Karpas-422 (cell line): ENCODE results near the gene NRTN. TPM values are rescaled to one million over a fixed set of nuclear protein-coding genes. Genes with fewer than 3 reads are reported as not detected.

Experiments
- DNase-seq: peaks from one replicate; pipeline ENCODE4 v3.0.0-alpha.2; 2015
- H2AFZ ChIP-seq: fragments of 200-600 bp; sonication (generic); 2 replicates; pipeline ENCODE4 v1.6.1; 2014; ENCODE audit warnings: antibody characterized with exemption, low read length, mixed read lengths
- H3K27ac ChIP-seq: fragments of 200-600 bp; sonication (generic); 2 replicates; pipeline ENCODE4 v1.5.1; 2014; ENCODE audit warnings: mild to moderate bottlenecking, low read length, moderate library complexity
- H3K27me3 ChIP-seq: fragments of 200-600 bp; sonication (generic); 2 replicates; pipeline ENCODE4 v1.6.1; 2014; ENCODE audit warnings: low read length, mixed read lengths
- H3K36me3 ChIP-seq: fragments of 200-600 bp; sonication (generic); 2 replicates; pipeline ENCODE4 v1.6.1; 2014; ENCODE audit warnings: low read length, mixed read lengths; ENCODE audit not compliant: insufficient read depth
- H3K4me1 ChIP-seq: fragments of 200-600 bp; sonication (generic); 2 replicates; pipeline ENCODE4 v1.6.1; 2014; ENCODE audit warnings: mild to moderate bottlenecking, low read length, mixed read lengths
- H3K4me2 ChIP-seq: fragments of 200-600 bp; sonication (generic); 2 replicates; pipeline ENCODE4 v1.6.1; 2014; ENCODE audit warnings: low read length, low read depth, mild to moderate bottlenecking; ENCODE audit not compliant: poor library complexity, severe bottlenecking
- H3K4me3 ChIP-seq: fragments of 200-600 bp; sonication (generic); 2 replicates; pipeline ENCODE4 v1.5.1; 2014; ENCODE audit warnings: mild to moderate bottlenecking, antibody characterized with exemption, low read length, mixed read lengths
- H3K79me2 ChIP-seq: fragments of 200-600 bp; sonication (generic); 2 replicates; pipeline ENCODE4 v1.6.1; 2014; ENCODE audit warnings: mild to moderate bottlenecking, low read length, mixed read lengths
- H3K9ac ChIP-seq: fragments of 200-600 bp; sonication (generic); 2 replicates; pipeline ENCODE4 v1.6.0; 2014; ENCODE audit warnings: low read length
- H3K9me2 ChIP-seq: fragments of 200-600 bp; sonication (generic), shearing (Covaris generic); replicated peaks from 2 replicates; pipeline ENCODE4 v1.6.0; 2014; ENCODE audit warnings: mild to moderate bottlenecking, low read length, moderate library complexity; ENCODE audit not compliant: insufficient read depth
- H3K9me3 ChIP-seq: fragments of 300-700, 200-600 bp; sonication (generic); 2 replicates; pipeline ENCODE4 v1.6.1; 2014; ENCODE audit warnings: low read length, mixed read lengths
- H4K20me1 ChIP-seq: fragments of 200-600 bp; sonication (generic); 2 replicates; pipeline ENCODE4 v1.6.1; 2014; ENCODE audit warnings: mild to moderate bottlenecking, antibody characterized with exemption, low read length, low read depth; ENCODE audit not compliant: insufficient read depth
- total RNA-seq: library from RNA; depleted of rRNA; stranded (reverse); fragments of >200 nt; shearing (Covaris generic); gene quantifications from 2 replicates; pipeline ENCODE4 v1.2.3, GENCODE V29; 2014; ENCODE audit warnings: low replicate concordance

The NRTN gene
- total RNA-seq, 1 experiment from 2014 or later: not detected

DNA sequence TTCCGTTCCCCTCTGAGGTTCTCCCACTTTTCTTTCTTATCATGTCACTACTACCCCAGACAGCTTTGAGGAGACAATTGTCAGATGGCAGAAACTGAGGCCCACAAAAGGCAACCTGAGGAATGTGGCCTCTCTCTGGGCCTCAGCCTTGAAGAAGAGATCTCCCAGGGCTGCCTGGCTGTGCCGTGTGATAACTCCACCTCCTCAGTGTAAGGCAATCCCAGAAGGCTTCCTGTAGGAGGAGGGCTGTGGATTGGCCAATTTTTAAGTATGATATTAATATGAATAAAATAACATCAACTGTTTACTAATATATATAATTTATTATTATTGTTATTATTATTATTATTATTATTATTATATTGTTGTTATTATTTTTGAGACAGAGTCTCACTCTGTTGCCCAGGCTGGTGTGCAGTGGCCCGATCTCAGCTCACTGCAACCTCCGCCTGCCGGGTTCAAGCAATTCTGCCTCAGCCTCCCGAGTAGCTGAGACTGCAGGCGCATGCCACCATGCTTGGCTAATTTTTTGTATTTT lies 9.4 kb upstream of the NRTN start:
- no peak for DNase-seq
- no peaks in the 10 kb centered on the region for H3K9me3 ChIP-seq

DNA sequence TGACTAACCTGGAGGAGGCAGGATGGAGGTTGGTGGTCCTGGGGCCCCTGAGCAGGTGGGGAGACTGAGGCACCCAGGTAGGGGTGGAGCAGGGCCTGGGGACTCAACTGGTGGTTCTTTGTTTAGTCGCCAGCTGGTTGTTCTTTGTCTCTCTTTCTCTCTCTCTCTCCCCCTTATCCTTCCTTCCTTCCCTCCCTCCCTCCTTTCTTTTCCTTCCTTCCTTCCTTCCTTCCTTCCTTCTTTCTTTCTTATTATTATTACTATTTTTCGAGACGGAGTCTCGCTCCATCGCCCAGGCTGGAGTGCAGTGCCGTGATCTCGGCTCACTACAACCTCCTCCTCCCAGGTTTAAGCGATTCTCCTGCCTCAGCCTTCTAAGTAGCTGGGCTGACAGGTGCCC lies 6.6 kb upstream of the NRTN start:
- H3K4me3 ChIP-seq: no peak overlapping the region
- H3K9ac ChIP-seq: no peak overlapping the region
- H3K27ac ChIP-seq: no peak overlapping the region
- H3K9me2 ChIP-seq: no peaks in the 10 kb centered on the region
- H3K9me3 ChIP-seq: no peaks in the 10 kb centered on the region
- no peak overlapping the region for H2AFZ ChIP-seq
- H3K79me2 ChIP-seq: no peaks in the 10 kb centered on the region
- no peaks in the 10 kb centered on the region for H3K4me1 ChIP-seq
- H4K20me1 ChIP-seq: no peaks in the 10 kb centered on the region
- no peaks in the 10 kb centered on the region for H3K27me3 ChIP-seq
- no peak for DNase-seq
- no peak overlapping the region for H3K4me2 ChIP-seq
- H3K36me3 ChIP-seq: no peaks in the 10 kb centered on the region

More for the DNA sequence above, 9.4 kb upstream of the NRTN start:
- no peaks in the 10 kb centered on the region for H3K27me3 ChIP-seq
- H3K36me3 ChIP-seq: no peaks in the 10 kb centered on the region
- H3K79me2 ChIP-seq: no peaks in the 10 kb centered on the region
- H3K27ac ChIP-seq: no peak overlapping the region
- no peaks in the 10 kb centered on the region for H4K20me1 ChIP-seq
- no peak overlapping the region for H3K9ac ChIP-seq
- no peaks in the 10 kb centered on the region for H3K9me2 ChIP-seq
- no peak overlapping the region for H3K4me3 ChIP-seq
- no peak overlapping the region for H3K4me2 ChIP-seq
- H2AFZ ChIP-seq: no peak overlapping the region
- H3K4me1 ChIP-seq: no peaks in the 10 kb centered on the region

DNA sequence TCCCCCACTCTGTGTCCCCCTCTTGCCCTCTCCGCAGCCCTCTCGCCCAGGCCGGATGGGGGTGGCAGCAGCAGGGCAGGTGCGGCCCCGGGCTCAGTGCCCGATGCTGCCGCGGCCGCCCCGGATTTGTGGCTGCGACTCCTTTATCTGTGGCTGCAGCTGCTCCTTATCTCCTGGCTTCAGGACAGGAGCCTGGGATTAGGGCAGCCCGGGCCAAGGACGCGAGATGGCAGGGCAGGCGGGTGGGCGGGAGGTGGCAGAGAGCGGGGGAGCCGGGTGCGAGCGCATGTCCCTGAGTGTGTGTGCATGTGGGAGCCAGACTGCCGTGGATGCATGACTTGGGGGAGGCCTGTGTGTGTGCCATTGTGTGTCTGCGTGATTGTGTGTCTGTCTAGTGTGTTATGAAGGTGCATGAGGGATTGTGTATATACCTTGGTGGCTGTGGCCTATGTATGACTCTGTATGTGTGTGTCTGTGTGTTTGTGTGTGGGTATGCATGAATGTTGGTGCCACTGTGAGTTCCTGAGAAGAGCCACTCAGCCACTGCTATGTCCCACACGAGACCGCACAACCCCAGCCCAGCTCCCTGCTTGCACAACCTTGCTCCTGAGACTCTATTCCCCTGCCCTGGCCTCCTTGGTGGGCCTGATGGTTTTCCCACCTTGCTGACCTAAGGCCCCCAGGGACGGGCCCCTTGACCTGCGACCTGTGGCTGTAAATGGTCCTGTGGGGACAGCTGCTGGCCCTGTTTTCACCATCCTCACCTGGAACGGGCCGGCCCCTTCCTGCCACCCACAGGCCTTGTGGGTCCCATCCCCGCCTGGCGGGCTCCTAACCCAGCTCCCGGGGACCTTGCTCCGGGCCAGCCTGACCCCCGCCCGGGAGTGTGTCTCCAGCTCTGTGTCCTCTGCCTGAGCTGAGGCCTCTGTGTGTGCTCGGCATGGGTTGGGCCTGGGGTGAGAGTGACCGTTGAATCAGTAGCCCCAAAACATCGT lies 5.3 kb upstream of the NRTN start:
- no peaks in the 10 kb centered on the region for H3K9me2 ChIP-seq
- DNase-seq: no peak
- peaks cover 9% of the 10 kb centered on the region for H3K4me1 ChIP-seq
- H4K20me1 ChIP-seq: no peaks in the 10 kb centered on the region
- no peak overlapping the region for H2AFZ ChIP-seq
- H3K4me2 ChIP-seq: no peak overlapping the region
- no peaks in the 10 kb centered on the region for H3K9me3 ChIP-seq
- H3K4me3 ChIP-seq: no peak overlapping the region
- H3K9ac ChIP-seq: no peak overlapping the region
- H3K79me2 ChIP-seq: no peaks in the 10 kb centered on the region
- no peak overlapping the region for H3K27ac ChIP-seq
- H3K27me3 ChIP-seq: no peaks in the 10 kb centered on the region
- H3K36me3 ChIP-seq: no peaks in the 10 kb centered on the region

DNA sequence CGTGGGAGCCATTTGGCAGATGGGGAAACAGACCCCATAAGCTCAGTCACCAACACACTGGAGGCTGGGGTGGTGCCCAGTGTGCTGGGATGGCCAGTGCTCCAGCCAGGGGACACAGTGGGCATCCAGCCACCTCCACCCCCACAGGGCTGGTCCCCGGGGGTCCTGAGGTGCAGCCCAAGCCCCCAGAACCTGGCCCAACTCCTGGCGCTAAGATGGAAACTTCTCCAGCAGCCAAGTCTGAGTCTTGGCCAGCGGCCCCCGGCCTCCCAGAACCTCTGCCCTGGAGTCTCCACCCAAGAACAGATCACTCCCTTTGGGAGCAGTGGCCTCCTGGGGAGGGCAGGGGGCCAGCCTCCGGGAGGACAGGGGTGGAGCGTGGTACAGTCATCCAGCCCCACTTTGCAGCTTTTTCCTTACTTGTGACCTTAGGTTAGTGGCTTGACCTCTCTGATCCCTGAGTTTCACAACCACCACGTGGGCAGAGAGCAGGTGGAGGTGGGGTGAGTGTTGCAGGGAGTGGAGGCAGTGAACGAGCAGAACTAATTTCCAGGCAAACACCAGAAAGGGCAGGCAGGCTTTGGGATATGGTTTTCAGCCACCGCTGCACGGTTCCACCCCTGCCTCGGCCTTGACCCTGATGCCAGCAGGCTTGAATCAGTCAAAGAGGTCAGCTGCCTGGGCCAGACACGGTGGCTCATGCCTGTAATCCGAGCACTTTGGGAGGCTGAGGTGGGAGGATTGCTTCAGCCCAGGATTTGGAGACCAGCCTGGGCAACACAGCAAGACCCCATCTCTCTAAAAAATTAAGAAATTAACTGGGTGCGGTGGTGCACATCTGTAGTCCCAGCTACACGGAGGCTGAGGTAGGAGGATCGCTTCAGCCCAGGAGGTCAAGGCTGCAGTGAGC lies 4.3 kb upstream of the NRTN start:
- H3K4me3 ChIP-seq: no peak overlapping the region
- H3K4me1 ChIP-seq: peaks cover 10% of the 10 kb centered on the region
- DNase-seq: no peak
- no peaks in the 10 kb centered on the region for H3K27me3 ChIP-seq
- no peaks in the 10 kb centered on the region for H4K20me1 ChIP-seq
- no peak overlapping the region for H2AFZ ChIP-seq
- no peaks in the 10 kb centered on the region for H3K79me2 ChIP-seq
- H3K9ac ChIP-seq: no peak overlapping the region
- H3K9me2 ChIP-seq: no peaks in the 10 kb centered on the region
- no peak overlapping the region for H3K4me2 ChIP-seq
- H3K9me3 ChIP-seq: no peaks in the 10 kb centered on the region
- H3K36me3 ChIP-seq: no peaks in the 10 kb centered on the region
- H3K27ac ChIP-seq: no peak overlapping the region

DNA sequence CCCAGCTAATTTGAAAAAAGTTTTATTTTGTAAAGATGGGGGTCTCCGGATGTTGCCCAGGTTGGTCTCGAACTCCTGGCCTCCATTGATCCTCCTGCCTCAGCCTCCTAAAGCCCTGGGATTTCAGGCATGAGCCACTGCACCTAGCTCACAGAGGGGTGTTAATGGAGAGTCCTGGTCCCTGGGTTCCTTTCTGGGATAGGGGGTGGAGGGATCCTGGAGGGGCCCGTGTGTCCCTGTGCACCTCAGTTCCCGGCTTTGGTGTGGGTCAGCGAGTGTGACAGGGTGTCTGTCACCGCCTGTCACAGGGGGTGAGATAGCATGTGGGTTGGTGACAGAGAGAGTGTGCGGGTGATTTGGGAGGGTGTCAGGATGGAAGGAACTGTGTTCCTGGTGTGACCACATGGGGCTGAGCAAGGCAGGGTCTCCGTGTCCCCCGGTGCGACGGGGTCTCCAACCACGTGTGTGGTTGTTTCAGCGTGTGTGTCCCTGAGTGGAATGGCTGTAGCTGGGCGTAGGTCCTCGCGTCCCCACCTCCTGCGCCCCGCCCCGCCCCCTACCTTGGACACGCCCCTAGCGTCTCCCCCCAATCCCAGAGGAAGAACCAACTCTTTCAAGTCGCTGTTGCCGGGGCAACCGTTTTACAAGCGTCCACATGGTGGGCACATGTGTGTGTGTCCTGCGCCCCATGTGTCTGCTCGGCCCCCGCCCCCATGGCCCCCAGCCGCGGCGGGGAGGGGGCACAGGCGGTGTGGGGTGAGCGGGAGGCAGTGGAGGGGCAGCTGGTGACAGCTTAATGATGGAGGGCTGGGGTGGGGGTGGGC lies 2.9 kb upstream of the NRTN start:
- Histone ChIP-seq H4K20me1 (no peaks in the 10 kb centered on the region), H3K9ac (no peak overlapping the region), H3K27ac (no peak overlapping the region), H3K27me3 (no peaks in the 10 kb centered on the region), H3K79me2 (no peaks in the 10 kb centered on the region), H2AFZ (no peak overlapping the region), H3K9me3 (no peaks in the 10 kb centered on the region), H3K4me3 (no peak overlapping the region), H3K4me1 (peaks cover 10% of the 10 kb centered on the region), H3K4me2 (no peak overlapping the region), H3K9me2 (no peaks in the 10 kb centered on the region), H3K36me3 (no peaks in the 10 kb centered on the region)
- no peak for DNase-seq

DNA sequence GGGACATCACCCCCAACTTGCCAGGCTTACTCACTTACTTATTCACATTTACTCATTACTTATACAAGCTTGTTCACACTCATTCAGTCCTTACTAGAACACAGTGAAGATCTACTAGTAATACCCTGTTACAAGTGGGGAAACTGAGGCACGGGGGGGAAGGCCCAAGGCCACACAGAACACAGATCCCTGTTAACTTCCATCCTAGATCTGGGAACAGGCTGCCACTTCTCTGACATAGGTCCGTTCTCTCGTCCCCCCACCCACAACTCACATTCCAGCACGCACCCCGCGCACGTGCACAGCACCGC lies 1.5 kb upstream of the NRTN start:
- H3K79me2 ChIP-seq: no peaks in the 10 kb centered on the region
- peak overlapping the region; percentile 38 for H3K4me2 ChIP-seq
- H3K27ac ChIP-seq: no peak overlapping the region
- no peaks in the 10 kb centered on the region for H3K9me2 ChIP-seq
- H3K27me3 ChIP-seq: no peaks in the 10 kb centered on the region
- no peaks in the 10 kb centered on the region for H3K9me3 ChIP-seq
- no peaks in the 10 kb centered on the region for H3K36me3 ChIP-seq
- DNase-seq: no peak
- no peak overlapping the region; the same call in 1 of the 2 replicates for H3K4me3 ChIP-seq
- no peaks in the 10 kb centered on the region for H4K20me1 ChIP-seq
- H2AFZ ChIP-seq: peak overlapping the region; percentile 74; the same call in 1 of the 2 replicates
- peaks cover 10% of the 10 kb centered on the region for H3K4me1 ChIP-seq
- no peak overlapping the region for H3K9ac ChIP-seq

DNA sequence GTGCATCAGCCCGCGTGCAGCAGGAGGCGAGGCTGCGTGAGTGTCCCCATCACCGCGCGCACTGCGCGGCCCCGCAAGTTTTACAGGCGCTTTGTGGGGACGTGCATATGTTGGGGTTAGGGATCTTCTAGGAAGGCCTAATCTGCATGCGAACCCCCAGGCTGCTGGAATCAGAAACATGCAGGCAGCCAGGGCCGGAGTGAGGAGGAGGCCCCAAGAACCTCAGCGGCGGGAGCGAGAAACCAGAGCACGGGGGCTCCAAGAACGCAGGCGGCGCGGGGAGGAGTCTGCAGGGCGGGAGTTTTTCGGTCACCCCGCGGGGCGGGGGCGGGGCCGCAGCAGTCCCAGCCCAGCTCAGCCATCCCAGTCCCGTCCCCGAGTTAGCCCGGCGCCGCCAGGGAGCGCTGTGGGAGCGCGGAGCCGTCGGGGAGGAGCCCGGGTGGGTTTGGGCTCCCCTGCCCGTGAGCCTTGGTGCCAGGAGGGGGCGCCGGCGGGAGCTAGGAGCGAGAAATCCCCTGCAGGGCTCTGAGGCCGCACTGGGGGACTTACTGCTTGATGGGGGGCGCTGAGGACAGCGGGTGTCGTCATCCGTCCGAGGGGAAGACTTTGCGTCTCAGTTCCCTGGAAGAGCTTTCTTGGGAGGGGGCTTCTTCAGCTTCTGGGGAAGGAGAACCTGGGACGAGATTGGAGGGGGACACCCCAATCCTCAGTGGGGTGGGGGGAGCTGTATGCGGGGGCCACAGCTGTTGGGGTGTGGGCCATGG lies 933 bp upstream of the NRTN start:
- Histone ChIP-seq H3K9me3 (no peaks in the 10 kb centered on the region), H3K9me2 (no peaks in the 10 kb centered on the region), H4K20me1 (no peaks in the 10 kb centered on the region), H3K79me2 (no peaks in the 10 kb centered on the region), H3K4me1 (peaks cover 10% of the 10 kb centered on the region), H3K9ac (no peak overlapping the region), H3K4me3 (no peak overlapping the region; the same call in 1 of the 2 replicates), H3K4me2 (peak overlapping the region; percentile 38), H2AFZ (peak overlapping the region; percentile 74; the same call in 1 of the 2 replicates), H3K36me3 (no peaks in the 10 kb centered on the region), H3K27me3 (no peaks in the 10 kb centered on the region), H3K27ac (no peak overlapping the region)
- DNase-seq: peak; percentile 98
